OCI-LY7 (cell line): ENCODE results near the gene B4GALNT2.

Experiments used
- EZH2phosphoT487 ChIP-seq: fragments of 200-600 bp; sonication (generic); IDR thresholded peaks from 2 replicates; pipeline ENCODE4 v1.6.1; 2018; ENCODE audit warnings: low read depth, borderline replicate concordance, mild to moderate bottlenecking, mixed run types, antibody characterized with exemption, low read length, moderate library complexity, mixed read lengths
- TF ChIP-seq, protein P1 (sequence below): fragments of 200-600 bp; sonication (generic); conservative IDR thresholded peaks from 2 replicates; pipeline ENCODE4 v1.5.1; 2014; ENCODE audit warnings: mild to moderate bottlenecking, antibody characterized with exemption, low read length, moderate library complexity, mixed read lengths

DNA sequence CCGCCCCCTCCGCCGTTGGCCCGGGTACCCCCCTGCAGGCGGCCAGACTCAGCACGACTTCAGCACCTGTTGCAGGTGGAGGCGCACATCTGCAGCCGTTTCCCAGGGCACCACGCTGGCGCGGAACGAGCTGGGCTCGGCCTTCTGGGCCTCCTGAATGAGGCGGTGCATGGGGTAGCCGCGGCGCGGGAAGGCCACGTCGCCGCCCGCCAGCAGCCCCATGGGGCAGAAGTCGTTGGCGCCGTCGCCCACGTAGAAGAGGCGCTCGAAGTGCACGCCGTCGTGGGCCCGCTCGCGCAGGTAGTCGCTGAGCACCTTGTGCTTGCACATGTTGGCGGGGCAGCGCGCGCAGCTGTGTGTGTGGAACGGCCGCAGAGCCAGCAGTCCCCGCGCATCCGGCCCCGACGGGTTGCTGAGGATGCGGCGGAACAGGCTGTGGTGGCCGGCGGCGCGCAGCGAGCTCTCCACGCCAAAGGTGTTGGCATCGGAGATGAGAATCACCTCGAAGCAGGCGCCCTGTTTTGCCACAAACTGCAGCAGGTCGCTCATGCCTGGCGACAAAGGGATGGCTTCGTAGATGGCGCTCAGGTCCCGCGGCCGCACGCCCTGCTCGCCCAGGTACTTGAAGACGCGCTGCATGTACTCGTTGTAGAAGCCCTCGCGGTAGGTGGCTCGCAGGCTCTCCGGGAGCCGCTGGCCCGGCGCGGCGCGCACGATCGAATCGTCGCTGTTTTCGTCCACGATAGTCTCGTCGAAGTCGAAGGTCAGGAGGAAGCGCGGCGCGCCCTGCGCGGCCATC lies 91.8 kb downstream of the B4GALNT2 start:
- no peak for TF ChIP-seq EZH2phosphoT487
- TF ChIP-seq, protein P1, sequence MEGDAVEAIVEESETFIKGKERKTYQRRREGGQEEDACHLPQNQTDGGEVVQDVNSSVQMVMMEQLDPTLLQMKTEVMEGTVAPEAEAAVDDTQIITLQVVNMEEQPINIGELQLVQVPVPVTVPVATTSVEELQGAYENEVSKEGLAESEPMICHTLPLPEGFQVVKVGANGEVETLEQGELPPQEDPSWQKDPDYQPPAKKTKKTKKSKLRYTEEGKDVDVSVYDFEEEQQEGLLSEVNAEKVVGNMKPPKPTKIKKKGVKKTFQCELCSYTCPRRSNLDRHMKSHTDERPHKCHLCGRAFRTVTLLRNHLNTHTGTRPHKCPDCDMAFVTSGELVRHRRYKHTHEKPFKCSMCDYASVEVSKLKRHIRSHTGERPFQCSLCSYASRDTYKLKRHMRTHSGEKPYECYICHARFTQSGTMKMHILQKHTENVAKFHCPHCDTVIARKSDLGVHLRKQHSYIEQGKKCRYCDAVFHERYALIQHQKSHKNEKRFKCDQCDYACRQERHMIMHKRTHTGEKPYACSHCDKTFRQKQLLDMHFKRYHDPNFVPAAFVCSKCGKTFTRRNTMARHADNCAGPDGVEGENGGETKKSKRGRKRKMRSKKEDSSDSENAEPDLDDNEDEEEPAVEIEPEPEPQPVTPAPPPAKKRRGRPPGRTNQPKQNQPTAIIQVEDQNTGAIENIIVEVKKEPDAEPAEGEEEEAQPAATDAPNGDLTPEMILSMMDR: no peak
